Mucosa of descending colon (tissue), 3 donors: ENCODE results near the gene SLC15A1. TPM values are rescaled to one million over a fixed set of nuclear protein-coding genes. Genes with fewer than 3 reads are reported as not detected.

Source experiments
- ATAC-seq: fragments of 200-7000 bp; cut with Tn5 transposase; one replicate; pipeline ENCODE4 v1.9.1; 2020; ENCODE audit warnings: mild to moderate bottlenecking, moderate library complexity
- DNase-seq, 3 donors: peaks; one replicate each; pipeline ENCODE4 v3.0.0-alpha.2; 2020
- H3K36me3 ChIP-seq: fragments of 200-600 bp; one replicate; pipeline ENCODE4 v1.8.0; 2021; ENCODE audit warnings: low read depth, mild to moderate bottlenecking
- H3K4me1 ChIP-seq: fragments of 200-600 bp; one replicate; pipeline ENCODE4 v1.8.0; 2021; ENCODE audit warnings: low read depth, mild to moderate bottlenecking
- H3K4me3 ChIP-seq: fragments of 200-600 bp; one replicate; pipeline ENCODE4 v1.8.0; 2021; ENCODE audit warnings: mild to moderate bottlenecking
- H3K9me3 ChIP-seq: fragments of 200-600 bp; one replicate; pipeline ENCODE4 v1.8.0; 2021; ENCODE audit warnings: mild to moderate bottlenecking
- CTCF ChIP-seq: fragments of 200-600 bp; IDR thresholded peaks from one replicate; pipeline ENCODE4 v1.8.0; 2022; ENCODE audit warnings: antibody characterized with exemption, mild to moderate bottlenecking
- intact Hi-C, 2 donors: fragments of 100-400 bp; cut with DNase I in 1 of 2; cut with micrococcal nuclease in 1 of 2; formaldehyde crosslinking; loops; one replicate each; pipeline versions ENCODE4 v1.11.0 to v1.11.1; 2022; cut with DNase I, micrococcal nuclease
- long read RNA-seq, 2 donors: library from polyadenylated mRNA; unstranded; transcript quantifications; one replicate each; pipeline ENCODE4 v2.0.0, GENCODE V29; 2019 to 2021
- total RNA-seq, 3 donors: library from RNA; stranded (reverse); fragmentation: NEBNext Ultra II Directional in 2 of 3; extraction: Animal tissue kit (Norgen Biotek cat#: 25700) in 2 of 3; gene quantifications; one replicate each; pipeline versions ENCODE4 v1.2.1 to v1.2.4, GENCODE V29; 2021 to 2023
- donor health status: DM: no; HTN: no; CAD: no; lungs with moderate emphysema.
- donor health status: DM: no; HTN: no; CAD: no.
- donor health status: DM: no; HTN: yes; CAD: no.

Gene SLC15A1
- 10 to 100 TPM; 27.2 to 45.1 (median 37.9) TPM for total RNA-seq
- long read RNA-seq, donor 1, transcript SLC15A1-202 (23 exons, 3,106 nt): major isoform, 37 of 45 reads
- long read RNA-seq, donor 1, partial matches to known transcripts: 2 of 45 reads
- long read RNA-seq, donor 1, other reads (novel, unspliced or antisense): 6 of 45 reads
- long read RNA-seq, donor 2, transcript SLC15A1-202 (23 exons, 3,106 nt): major isoform, 9 of 27 reads
- long read RNA-seq, donor 2, partial matches to known transcripts: 1 of 27 reads
- long read RNA-seq, donor 2, other reads (novel, unspliced or antisense): 17 of 27 reads

GRCh38 chr13:98752467-98753290 lies at the start of gene SLC15A1:
TSS of gene SLC15A1 (minus strand) at chr13:98752672. CDS start at chr13:98752598, 74 bp downstream.
- Histone ChIP-seq H3K4me1 (peaks cover 7% of the 10 kb centered on the region), H3K9me3 (no peaks in the 10 kb centered on the region), H3K36me3 (no peaks in the 10 kb centered on the region), H3K4me3 (no peak within 1 kb of the TSS)
- intact Hi-C loops: no loop called here
- ATAC-seq: peak; percentile 81
- TF ChIP-seq CTCF: no peak
- DNase-seq: peak in 2 of 3 donors; percentile 62

GRCh38 chr13:98801626-98802418 lies 49.4 kb upstream of the SLC15A1 start:
- no peaks in the 10 kb centered on the region for H3K9me3 ChIP-seq
- DNase-seq (no peak), ATAC-seq (no peak)
- intact Hi-C loops: no loop called here
- no peak overlapping the region for H3K4me3 ChIP-seq
- no peaks in the 10 kb centered on the region for H3K36me3 ChIP-seq
- H3K4me1 ChIP-seq: no peaks in the 10 kb centered on the region
- TF ChIP-seq CTCF: no peak

- TF ChIP-seq CTCF: no peak
- H3K36me3 ChIP-seq: no peaks in the 10 kb centered on the region
Measured at GRCh38 chr13:98800078-98800477, 47.6 kb upstream of the SLC15A1 start.

GRCh38 chr13:98798849-98799645 lies 46.6 kb upstream of the SLC15A1 start:
- no peak for TF ChIP-seq CTCF
- Histone ChIP-seq H3K4me3 (no peak overlapping the region), H3K9me3 (no peaks in the 10 kb centered on the region), H3K36me3 (no peaks in the 10 kb centered on the region), H3K4me1 (no peaks in the 10 kb centered on the region)
- intact Hi-C loops: no loop called here
- DNase-seq: no peak
- no peak for ATAC-seq

More at GRCh38 chr13:98800078-98800477, 47.6 kb upstream of the SLC15A1 start:
- DNase-seq (no peak), ATAC-seq (no peak)
- Histone ChIP-seq H3K4me3 (no peak overlapping the region), H3K9me3 (no peaks in the 10 kb centered on the region), H3K4me1 (no peaks in the 10 kb centered on the region)
- intact Hi-C loops: no loop called here

GRCh38 chr13:98797456-98797855 lies 45.0 kb upstream of the SLC15A1 start:
- Histone ChIP-seq H3K4me3 (no peak overlapping the region), H3K4me1 (no peaks in the 10 kb centered on the region), H3K9me3 (no peaks in the 10 kb centered on the region), H3K36me3 (no peaks in the 10 kb centered on the region)
- intact Hi-C loops: no loop called here
- ATAC-seq: no peak
- TF ChIP-seq CTCF: no peak
- no peak for DNase-seq
